T1000 (cell line): ENCODE measurements around the gene ARHGAP45.

Experiments used
- DNase-seq: peaks from one replicate; lab custom pipeline; 2025; ENCODE audit warnings: mixed read lengths; lab: John Stamatoyannopoulos, UW

ARHGAP45 gene

GRCh38 chr19:1038978-1039645, 27.9 kb upstream of the ARHGAP45 start:
- no peak for DNase-seq

GRCh38 chr19:1039646-1040475, 27.1 kb upstream of the ARHGAP45 start, which contains the start of gene ABCA7:
Gene ABCA7, plus strand, starts transcription at chr19:1040107. Its CDS starts 1,255 bp downstream, at chr19:1041362.
- peak; percentile 98 for DNase-seq

- DNase-seq, result peak; percentile 88
These were observed 26.3 kb upstream of the ARHGAP45 start for GRCh38 chr19:1040476-1041271.

DNA sequence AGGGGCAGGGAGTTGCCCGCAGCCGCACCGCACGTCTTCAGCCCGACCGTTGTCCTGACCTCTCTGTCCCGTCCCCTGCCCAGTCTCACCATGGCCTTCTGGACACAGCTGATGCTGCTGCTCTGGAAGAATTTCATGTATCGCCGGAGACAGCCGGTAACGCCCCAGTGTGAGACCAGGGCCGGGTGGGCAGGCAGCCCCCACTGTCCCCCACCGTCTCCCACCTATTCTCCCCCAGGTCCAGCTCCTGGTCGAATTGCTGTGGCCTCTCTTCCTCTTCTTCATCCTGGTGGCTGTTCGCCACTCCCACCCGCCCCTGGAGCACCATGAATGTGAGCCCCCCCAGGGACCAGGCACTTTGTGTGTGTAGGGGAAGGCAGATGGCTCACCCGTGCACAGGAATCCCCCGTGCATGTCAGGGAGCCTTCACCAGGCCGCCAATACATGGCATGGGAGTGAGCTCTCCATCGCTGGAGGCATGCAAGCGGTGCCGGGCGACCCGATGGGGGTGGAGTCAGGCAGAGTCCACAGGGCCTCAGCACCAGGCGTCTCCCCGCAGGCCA, 25.6 kb upstream of the ARHGAP45 start:
- no peak for DNase-seq

- no peak for DNase-seq
These were observed 24.9 kb upstream of the ARHGAP45 start for GRCh38 chr19:1041835-1042685.

GRCh38 chr19:1042689-1043511, 24.1 kb upstream of the ARHGAP45 start:
- DNase-seq, result no peak

DNA sequence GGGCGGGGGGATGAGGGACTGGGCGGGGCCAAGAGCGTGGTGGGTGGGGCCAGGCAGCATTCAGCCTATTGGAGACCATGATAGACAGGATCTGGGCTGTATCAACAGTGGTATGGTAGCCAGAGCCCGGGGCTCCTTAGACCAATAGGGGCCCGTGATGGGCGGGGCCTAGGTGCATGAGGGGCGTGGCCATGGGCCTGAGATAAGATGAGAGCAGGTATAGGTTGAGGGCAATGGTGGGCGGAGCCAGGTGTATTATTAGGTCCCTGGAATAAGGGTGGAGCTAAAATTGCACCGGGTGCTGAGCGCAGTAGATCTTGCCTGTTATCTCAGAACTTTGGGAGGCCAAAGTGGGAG, 21.7 kb upstream of the ARHGAP45 start:
- DNase-seq, result peak; percentile 66

DNA sequence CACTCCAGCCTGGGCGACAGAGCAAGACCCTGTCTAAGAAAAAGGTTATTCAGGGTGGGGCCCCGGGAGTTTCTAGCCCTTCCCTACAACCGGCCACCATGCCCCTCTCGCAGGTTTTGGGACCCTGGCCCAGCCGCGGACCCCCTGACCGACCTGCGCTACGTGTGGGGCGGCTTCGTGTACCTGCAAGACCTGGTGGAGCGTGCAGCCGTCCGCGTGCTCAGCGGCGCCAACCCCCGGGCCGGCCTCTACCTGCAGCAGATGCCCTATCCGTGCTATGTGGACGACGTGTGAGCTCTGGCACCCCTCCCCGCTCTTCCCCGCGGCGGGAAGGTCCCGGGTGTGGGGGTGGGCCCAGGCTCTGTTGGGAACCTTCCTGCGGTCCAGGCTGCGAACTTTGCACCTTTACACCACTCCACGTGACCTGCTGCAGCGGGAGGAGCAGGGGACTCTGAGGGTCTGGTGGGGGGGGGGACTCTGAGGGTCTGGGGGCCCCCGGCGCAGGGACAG, 20.8 kb upstream of the ARHGAP45 start:
- no peak for DNase-seq

- DNase-seq, result no peak
These were observed 19.9 kb upstream of the ARHGAP45 start for GRCh38 chr19:1046836-1047695.

GRCh38 chr19:1047696-1048147, 19.2 kb upstream of the ARHGAP45 start:
- no peak for DNase-seq

DNA sequence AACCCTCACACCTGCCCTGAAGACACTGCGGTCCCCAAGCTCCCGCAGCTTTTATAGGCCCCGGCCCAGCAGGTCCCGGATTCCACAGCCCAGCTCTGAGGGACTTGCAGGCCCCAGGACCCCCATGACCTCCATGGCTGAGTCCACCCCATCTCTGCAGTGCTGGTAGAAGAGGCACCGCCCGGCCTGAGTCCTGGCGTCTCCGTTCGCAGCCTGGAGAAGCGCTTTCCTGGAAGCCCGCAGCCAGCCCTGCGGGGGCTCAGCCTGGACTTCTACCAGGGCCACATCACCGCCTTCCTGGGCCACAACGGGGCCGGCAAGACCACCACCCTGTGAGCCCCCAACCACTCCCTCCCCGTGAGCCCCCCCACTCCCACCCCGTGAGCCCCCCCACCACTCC, 17.9 kb upstream of the ARHGAP45 start:
- no peak for DNase-seq

DNA sequence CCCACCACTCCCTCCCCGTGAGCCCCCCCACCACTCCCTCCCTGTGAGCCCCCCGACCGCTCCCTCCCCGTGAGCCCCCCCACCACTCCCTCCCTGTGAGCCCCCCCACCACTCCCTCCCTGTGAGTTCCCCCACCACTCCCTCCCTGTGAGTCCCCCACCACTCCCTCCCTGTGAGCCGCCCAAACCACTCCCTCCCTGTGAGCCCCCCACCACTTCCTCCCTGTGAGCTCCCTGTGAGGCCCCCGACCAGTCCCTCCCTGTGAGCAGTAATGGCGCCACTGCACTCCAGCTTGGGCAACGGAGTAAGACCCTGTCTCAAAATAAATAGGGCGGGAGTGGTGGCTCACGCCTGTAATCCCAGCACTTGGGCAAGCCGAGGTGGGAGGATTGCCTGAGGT, 17.2 kb upstream of the ARHGAP45 start:
- no peak for DNase-seq

DNA sequence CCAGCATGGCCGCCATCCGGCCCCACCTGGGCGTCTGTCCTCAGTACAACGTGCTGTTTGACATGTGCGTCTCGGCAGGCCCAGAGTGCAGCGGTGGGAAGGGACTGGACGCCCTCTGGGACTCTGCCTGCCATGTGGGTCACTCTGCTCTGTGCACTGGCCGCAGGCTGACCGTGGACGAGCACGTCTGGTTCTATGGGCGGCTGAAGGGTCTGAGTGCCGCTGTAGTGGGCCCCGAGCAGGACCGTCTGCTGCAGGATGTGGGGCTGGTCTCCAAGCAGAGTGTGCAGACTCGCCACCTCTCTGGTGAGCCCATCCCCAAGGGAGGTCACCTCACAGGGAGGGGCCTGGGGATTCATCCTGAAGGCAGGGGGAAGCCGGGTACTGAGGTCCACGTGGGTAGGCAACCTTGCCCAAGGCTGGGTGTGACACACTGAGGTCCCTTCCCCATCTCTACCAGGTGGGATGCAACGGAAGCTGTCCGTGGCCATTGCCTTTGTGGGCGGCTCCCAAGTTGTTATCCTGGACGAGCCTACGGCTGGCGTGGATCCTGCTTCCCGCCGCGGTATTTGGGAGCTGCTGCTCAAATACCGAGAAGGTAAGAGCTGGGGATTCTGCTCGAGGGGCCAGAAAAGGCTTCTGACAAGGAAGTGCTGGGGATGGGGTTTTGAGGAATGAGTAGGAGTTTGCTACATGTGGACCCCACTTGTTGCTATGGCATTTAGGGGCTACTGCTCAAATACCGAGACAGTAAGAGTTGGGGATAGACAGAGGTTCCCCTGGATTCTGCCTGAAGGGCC, 15.8 kb upstream of the ARHGAP45 start:
- DNase-seq, result no peak

GRCh38 chr19:1051791-1052190, 15.2 kb upstream of the ARHGAP45 start:
- DNase-seq, result no peak

DNA sequence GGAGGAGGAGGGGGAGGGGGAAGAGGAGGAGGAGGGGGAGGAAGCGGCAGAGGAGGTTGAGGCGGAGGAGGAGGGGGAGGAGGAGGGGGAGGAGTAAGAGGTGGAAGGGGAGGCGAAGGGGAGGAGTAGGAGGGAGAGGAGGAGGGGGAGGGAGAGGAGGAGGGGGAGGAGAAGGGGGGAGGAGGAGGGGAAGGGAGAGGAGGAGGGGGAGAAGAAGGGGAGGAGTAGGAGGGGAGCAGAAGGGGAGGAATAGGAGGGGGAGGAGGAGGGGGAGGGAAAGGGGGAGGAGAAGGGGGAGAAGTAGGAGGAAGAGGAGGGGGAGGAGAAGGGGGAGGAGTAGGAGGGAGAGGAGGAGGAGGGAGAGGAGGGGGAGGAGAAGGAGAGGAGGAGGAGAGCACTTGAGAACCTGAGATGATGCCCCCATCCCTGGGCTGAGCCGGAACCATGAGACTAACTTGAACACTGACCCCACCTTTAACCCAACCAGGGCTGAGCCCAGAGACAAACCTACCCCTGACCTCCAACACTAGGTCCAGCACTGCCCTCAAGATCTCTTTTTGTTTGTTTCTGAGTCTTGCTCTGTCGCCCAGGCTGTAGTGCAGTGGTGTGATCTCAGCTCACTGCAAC, 14.5 kb upstream of the ARHGAP45 start:
- no peak for DNase-seq

- no peak for DNase-seq
These were observed 13.5 kb upstream of the ARHGAP45 start for GRCh38 chr19:1053176-1054101.
